ENCODE data around the gene ANKRD18A.

ANKRD18A gene

GRCh38 chr9:38529317-38529716 is 91.1 kb downstream of the ANKRD18A start:
- no peak for DNase-seq (ENCODE audit: low read depth)

DNA sequence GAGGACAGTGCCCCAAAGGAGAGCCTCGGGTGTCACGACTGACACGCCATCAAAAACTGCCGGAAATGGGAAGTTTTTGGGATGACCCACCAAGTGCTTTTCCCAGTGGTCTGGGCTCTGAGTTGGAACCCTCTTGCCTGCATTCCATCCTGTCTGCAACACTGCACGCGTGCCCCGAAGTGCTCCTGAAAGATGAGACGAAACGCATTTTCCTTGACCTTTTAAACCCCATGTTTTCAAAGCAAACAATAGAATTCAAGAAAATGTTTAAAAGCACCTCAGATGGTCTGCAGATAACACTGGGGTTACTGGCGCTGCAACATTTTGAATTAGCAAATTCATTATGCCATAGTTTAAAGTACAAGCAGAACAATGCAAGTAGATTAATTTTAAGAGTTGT is 92.9 kb downstream of the ANKRD18A start:
- DNase-seq (ENCODE audit: low read depth) = no peak

- no peak for DNase-seq (ENCODE audit: low read depth)
These were observed 93.8 kb downstream of the ANKRD18A start for GRCh38 chr9:38526591-38526990.

DNA sequence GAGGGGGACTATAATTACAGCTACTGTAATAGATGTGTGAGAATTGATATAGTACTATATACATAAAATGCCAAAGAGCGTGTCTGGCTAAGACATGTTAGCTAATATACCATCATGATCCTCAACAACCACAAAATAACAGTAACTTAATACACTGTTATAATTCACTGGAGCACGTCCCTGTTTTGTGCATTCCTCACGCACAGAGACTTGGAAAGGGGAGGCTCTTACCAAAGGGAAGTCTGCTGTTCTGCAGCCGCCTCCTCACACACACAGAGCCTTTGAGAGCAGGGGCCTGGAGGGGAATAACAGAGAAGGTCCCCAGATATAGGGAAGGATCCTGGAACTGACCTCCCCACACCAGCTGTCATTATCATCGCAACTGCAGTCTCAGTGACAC is 97.3 kb downstream of the ANKRD18A start:
- DNase-seq (ENCODE audit: low read depth) = no peak

DNA sequence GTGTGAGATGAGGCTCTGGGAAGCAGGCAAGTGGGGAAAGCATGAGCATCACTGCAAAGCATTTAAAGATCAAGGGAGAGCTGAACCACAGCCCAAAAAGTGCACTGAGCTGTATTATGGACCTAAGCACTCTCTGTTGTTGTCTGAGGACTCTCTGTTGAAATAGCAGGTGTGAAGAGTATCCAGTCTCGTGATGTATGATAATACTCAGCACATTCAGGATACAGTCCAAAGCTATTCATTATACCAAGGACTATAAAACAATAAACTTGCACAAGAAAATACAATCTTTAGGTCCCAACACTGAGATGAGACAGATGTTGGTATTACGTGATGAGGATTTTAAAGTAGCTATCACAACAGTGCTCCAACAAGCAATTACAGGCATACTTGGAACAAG is 98.6 kb downstream of the ANKRD18A start:
- no peak for DNase-seq (ENCODE audit: low read depth)

Data from stimulated activated CD4-positive, alpha-beta T cell treated with anti-CD3 and anti-CD28 coated beads, Interleukin-2, amount 100 ng/mL, for 4 hours (primary cell).